Epithelial cell of umbilical artery (primary cell): ENCODE data around the gene TCEANC2. TPM values are rescaled to one million over a fixed set of nuclear protein-coding genes. Genes with fewer than 3 reads are reported as not detected.

Experiments used
- total RNA-seq: library from RNA; depleted of rRNA; stranded (reverse); fragments of >200 nt; gene quantifications from 2 replicates; pipeline ENCODE4 v1.2.3, GENCODE V29; 2014

TCEANC2 gene
- 1.9 and 3.2 TPM in 2 replicates for total RNA-seq

DNA sequence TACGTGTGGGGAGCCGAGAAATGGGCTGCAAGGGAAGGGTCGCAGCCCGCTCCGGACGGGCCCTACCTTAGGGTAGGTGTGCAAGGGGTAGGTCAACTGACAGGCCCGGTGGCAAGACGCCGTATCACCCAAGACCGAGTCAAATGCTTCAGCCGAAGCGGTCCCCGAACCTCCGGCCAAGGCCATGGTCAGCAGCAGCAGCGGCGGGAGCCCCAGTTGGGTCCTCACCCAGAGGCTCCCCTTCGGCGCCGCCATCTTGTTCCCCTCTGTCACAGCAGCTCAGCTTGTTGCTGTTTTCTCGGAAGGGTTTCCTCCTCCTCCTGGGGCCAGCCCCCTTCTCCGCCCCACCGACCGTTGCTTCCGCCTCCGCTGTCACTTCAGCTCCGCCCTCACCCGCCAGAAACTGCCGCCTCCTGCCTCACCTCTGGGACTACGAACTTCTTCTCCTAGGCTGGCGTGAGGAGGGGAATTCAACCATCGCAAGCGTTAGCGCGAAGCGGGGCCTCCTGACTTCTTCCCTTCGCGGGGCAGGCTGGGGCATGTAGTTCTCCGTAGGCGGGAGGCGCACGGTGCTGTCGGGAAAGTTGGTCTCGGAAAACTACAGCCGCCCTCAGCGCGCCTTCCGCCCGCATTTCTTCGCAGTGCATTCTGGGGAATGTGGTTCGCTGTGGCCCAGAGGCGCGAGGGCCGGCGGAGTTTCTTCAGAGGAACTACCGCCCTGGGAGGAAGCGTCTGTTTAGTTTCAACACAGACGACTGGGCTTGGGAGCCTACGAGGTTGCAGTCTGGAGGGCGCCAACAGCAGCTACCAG lies at the start of gene TCEANC2, which contains the start of gene TMEM59:
TSS of gene TCEANC2 (plus strand) at position 675 of the 811 bp plus-strand sequence. CDS start 815 bp downstream, outside the sequence.
TSS of gene TMEM59 (minus strand) at position 271 of the 811 bp plus-strand sequence. CDS start at position 255, 16 bp downstream.

DNA sequence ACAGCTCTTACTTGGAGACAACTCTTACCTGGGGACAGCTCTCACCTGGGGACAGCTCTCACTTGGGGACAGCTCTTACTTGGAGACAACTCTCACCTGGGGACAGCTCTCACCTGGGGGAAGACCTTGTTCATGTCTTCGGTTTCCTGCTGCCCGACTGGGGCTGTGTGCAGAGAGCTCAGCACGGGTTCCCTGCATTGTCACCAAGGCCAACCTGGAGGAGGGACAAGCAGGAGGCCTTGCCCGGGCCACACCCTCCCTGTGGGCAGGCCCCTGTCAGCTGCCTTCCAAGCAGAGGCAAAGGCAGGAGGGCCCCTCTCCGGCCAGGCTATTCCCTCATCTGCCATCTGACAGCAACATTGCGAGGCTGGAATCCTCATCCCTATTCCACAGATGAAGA lies 35.4 kb upstream of the TCEANC2 start, which contains the start of gene LDLRAD1:
TSS of gene LDLRAD1 (minus strand) at position 208 of the 400 bp plus-strand sequence. CDS start at position 134, 74 bp downstream.

DNA sequence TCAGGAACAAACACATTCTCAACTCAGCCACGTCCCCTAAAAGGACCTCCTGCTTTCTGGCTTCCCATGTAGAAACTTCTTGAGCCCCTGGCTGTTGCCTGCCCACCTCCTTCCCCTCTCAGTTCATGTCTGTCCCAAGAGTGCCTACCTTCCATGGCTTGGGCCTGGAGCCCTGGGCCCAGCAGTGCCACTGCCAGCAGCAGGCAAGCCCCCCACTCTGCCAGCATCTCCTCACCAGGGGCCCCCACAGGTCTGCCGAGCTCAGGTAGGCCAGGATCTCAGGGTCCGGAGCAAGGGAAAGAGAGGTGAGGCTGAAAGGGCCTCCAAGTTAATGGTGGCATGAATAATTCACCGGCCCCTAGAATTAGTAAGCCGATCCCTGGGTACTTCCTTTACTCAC lies 99.3 kb downstream of the TCEANC2 start, which contains the start of gene CDCP2:
TSS of gene CDCP2 (minus strand) at position 305 of the 400 bp plus-strand sequence. CDS start at position 227, 78 bp downstream.

Other genes starting within 250 kb of the TCEANC2 start
- gene NDC1, start 215.3 kb upstream of the TCEANC2 start, total RNA-seq, result 27.9 and 38.9 TPM in 2 replicates
- 20.8 and 25.1 TPM in 2 replicates for gene YIPF1, start 163.8 kb upstream of the TCEANC2 start, total RNA-seq
- not detected in 2 replicates for gene DIO1, start 159.4 kb upstream of the TCEANC2 start, total RNA-seq
- gene IFT25, start 107.9 kb upstream of the TCEANC2 start, total RNA-seq, result 14.0 and 27.5 TPM in 2 replicates
- gene LRRC42, start 107.3 kb upstream of the TCEANC2 start, total RNA-seq, result 23.1 and 27.5 TPM in 2 replicates
- gene LDLRAD1, start 35.4 kb upstream of the TCEANC2 start, total RNA-seq, result not detected in 2 replicates
- gene TMEM59, start 404 bp upstream of the TCEANC2 start, total RNA-seq, result 185 and 199 TPM in 2 replicates
- not detected in 2 replicates for gene CDCP2, start 99.4 kb downstream of the TCEANC2 start, total RNA-seq
- 4.2 and 4.6 TPM in 2 replicates for gene CYB5RL, start 146.4 kb downstream of the TCEANC2 start, total RNA-seq
- 49.7 and 66.3 TPM in 2 replicates for gene MRPL37, start 146.6 kb downstream of the TCEANC2 start, total RNA-seq